SKM-1 (cell line): ENCODE data around the gene PRKCB.
"Not testable (repeated sequence)": the region's sequence is repeated elsewhere in the genome, so short reads cannot be mapped to it uniquely, and the experiment has no call there.

ENCODE experiments used
- DNase-seq: peaks from one replicate; lab custom pipeline; 2025; ENCODE audit not compliant: unreplicated experiment; lab: John Stamatoyannopoulos, UW

Gene PRKCB

GRCh38 chr16:24075931-24076716 is 240.3 kb downstream of the PRKCB start:
- no peak for DNase-seq

GRCh38 chr16:24077292-24077691 is 241.5 kb downstream of the PRKCB start:
- DNase-seq: no peak

DNA sequence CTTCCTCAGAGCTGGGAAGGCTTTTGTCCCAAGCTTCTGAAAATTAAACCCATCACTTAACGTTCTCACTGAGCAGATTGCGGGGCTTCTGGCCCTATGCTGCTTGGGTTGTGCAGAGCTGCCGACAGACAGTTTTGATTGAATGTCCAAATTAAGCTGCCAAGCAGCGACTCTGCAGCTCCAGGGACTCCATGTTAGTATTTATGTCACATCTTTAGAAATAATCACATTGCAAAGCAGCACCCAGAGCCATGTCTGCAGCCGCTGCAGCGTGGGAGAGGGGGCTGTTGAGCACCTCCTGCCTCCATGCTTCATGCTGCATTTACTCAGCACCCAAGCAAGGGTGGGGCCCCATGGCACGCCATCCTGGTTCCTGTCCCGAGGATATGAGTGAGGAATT is 242.2 kb downstream of the PRKCB start:
- no peak for DNase-seq

GRCh38 chr16:24085666-24086065 is 249.9 kb downstream of the PRKCB start:
- no peak for DNase-seq

DNA sequence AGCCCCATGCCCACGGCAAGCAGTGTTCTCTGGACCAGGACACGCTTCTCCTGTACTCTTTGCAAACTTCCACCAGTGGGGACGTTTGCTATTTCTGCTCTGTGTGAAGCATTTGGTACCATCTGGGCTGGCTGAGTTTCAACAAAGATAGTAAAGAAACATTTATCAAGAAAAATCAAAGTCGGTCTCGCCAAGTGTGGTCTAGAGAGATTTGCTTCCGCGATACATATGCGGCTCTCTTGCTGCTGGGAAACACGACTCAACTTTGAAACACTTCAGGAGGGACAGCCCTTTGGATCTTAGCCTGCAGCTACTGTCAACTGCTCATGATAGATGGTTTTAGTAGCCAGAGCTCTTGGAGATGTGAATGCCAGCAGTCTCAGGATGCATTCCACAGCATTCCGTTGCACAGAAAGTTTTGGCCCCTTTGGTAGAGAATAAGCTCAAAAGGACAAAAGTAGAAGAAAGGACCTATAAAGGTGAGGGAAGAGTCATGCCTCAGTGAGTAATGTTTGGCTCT is 252.2 kb downstream of the PRKCB start:
- no peak for DNase-seq

GRCh38 chr16:24088767-24089166 is 253.0 kb downstream of the PRKCB start:
- DNase-seq: no peak

DNA sequence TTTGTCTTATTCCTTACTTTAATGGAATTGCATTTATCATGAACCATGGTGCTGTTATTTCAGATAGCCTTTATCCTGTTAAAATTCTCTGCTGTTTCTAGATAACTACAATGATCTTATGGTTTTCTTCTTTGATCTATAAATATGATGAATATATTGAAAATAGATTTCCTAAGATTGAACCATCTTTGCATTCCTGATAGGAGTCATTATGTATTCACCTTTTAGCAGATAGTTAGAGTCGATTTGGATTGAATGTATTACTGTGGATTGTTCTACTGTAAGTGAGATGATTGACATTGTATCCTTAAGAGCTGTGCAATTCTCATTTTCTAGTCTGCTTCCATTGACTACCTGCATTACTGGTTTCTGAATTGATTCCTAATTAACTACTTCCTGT is 255.3 kb downstream of the PRKCB start:
- DNase-seq: no peak

- DNase-seq: no peak
Observed at GRCh38 chr16:24093049-24093448, 257.3 kb downstream of the PRKCB start.

DNA sequence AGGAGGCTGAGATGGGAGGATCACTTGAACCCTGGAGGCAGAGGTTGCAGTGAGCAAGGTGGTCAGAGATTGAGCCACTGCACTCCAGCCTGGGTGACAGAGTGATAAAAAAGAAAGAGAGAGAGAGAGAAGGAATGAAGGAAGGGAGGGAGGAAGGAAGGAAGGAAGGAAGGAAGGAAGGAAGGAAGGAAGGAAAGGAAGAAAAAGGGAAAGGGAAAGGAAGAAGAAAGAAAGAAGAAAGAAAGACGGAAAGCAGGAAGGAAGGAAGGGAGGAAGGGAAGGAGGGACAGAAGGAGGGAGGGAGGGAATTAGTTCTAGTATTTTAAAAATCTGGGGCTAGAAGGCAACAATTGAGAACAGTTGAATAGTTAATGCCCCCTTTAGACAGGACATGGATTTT is 258.9 kb downstream of the PRKCB start:
- DNase-seq: no peak

- DNase-seq: no peak
Observed at GRCh38 chr16:24098896-24099295, 263.1 kb downstream of the PRKCB start.

GRCh38 chr16:24101431-24101830 is 265.6 kb downstream of the PRKCB start:
- DNase-seq: no peak

DNA sequence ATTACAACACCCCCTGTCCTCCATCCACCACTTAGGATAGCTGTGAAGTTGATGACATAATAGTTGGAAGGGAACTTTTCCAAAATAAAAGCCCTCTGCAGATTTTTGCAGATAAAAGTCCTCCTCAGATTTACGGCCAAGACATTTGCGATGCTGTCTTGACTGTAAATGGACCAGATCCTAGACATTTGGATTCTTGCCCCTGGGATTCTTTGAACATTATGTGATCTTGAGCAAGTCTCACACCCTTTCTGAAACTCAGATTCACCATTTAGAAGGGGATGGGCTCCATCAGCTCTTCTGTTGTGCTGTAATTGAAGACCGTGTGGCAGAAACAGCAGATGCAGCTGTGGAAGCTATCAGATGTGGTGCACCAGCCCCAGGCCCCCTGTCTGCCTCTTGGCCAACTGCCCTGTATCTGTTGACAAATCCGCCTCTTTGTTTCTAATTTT is 266.5 kb downstream of the PRKCB start:
- DNase-seq: no peak

DNA sequence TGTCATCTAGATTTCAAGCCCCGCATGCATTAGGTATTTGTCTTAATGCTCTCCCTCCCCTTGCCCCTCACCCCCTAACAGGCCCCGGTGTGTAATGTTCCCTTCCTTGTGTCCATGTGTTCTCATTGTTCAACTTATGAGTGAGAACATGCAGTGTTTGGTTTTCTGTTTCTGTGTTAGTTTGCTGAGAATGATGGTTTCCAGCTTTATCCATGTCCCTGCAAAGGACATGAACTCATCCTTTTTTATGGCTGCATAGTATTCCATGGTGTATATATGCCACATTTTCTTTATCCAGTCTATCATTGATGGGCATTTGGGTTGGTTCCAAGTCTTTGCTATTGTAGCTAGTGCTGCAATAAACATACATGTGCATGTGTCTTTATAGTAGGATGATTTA is 269.7 kb downstream of the PRKCB start:
- DNase-seq: not testable (repeated sequence)

- not testable (repeated sequence) for DNase-seq
Observed at GRCh38 chr16:24108090-24108489, 272.3 kb downstream of the PRKCB start.

DNA sequence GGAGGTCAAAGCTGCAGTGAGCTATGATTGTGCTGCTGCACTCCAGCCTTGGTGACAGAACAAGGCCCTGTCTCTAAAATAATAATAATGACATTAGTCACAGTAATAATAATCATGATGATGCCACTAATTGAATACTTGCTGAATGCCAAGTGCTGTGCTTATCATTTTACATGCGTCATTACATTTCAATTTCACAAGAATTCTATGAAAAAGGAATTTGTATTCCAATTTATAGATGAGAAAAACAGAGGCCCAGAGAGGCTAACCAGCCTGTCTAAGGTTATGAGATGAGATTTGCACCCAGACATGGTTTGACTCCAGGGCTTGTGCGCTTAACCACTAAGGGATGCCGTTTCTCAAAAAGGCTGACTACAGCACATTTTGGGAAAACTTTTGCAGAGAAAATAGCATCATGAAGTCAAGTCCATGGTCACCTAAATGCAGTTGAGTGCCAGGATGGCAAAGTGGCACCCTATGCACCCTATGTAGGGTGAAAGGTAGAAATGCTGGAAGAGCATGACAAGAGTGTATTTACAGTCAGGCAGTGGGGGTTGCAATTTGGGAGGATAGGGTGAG is 276.0 kb downstream of the PRKCB start:
- no peak for DNase-seq

DNA sequence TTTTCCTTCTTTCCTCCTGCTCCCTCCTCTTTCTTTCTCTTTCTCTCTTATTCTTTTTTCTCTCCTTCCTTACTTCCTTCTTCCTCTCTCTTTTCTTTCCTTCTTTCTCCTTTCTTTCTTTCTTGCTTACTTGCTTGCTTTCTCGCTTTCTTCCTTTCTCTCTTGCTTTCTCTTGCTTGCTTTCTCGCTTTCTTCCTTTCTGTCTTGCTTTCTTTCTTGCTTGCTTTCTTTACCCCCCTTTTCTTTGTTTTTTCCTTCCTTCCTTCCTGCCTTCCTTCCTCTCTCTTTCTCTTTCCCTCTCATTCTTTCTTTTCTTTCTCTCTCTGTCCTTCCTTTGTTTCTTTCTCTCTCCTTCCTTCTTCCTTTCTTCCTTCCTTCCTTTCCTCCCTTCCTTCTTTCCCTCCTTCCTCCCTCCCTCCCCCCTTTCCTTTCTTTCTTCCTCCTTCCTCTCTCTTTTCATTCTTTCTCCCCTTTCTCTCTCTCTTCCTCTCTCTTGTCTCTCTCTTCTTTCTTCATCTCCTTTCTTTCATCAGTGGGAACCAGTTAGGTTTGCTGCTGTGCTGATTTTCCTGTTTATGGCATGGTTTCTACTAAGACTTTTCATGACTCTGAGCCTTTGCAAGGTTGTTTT is 277.4 kb downstream of the PRKCB start:
- DNase-seq: no peak

DNA sequence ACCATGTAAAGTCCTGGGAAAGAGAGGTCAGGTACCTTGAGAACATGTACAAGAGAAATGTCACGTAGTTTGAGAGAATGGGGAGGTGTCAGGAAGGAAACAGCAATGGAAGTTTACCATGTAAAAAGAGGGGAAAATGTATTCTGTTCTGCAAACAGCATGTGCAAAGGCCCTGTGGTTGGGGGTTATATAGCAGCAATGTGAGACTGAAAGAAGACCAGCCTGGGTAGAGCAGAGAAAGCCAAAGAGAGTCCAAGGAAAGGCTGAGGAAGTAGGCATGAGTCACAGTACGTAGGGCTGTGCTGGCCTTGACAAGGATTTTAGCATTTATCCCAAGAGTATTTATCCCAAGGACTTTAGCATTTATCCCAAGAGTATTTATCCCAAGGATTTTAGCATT is 279.1 kb downstream of the PRKCB start:
- DNase-seq: no peak

DNA sequence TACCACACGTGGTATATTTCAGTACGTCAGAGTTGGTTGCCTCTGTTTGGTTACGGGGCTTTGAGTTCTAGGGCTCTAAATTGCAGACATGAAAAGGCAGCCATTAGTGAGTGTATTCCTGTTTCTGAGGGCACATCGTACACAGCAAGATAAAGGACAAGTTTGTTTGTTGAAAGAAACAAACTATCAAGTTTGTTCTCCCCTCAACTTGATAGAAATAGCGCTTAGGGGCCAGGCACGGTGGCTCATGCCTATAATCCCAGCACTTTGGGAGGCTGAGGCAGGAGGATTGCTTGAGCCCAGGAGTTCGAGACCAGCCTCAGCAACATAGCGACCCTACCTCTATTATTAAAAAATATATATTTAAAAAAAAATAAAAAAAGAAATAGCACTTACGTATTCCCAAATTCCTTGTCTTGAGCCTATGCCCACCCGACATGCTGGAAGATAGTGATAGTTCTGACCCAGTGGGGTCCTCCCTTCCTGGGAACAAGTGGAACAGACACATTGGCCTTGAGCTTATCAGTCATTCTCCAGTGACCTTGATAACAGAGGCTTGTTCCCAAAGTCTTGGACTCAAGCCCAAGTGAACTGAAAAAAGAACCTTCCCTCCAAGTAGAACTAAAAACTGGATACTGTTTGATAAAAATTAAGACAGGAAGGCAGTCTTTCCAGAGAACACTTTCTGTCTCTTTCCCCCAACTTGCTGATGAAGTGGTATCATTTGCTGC is 280.4 kb downstream of the PRKCB start:
- no peak for DNase-seq

DNA sequence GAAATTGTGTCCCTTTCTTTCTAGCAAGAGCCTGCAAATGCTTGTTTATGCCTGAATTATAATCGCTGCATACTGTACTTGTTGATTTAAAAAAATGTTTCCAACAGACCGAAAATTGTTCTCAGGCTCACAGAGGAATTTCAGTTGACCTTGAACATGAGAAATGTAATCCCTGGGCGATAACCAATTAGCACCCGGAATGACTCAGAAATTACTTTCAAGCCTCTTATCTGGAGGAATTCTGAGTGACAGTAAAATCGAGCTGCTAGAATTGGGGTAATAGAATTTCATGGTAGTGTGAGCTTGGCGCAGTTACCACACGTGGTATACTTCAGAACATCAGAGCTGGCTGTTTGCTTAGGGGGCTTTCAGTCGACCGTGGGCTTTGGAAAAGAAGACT is 281.2 kb downstream of the PRKCB start:
- no peak for DNase-seq

- DNase-seq: no peak
Observed at GRCh38 chr16:24117680-24118079, 281.9 kb downstream of the PRKCB start.

DNA sequence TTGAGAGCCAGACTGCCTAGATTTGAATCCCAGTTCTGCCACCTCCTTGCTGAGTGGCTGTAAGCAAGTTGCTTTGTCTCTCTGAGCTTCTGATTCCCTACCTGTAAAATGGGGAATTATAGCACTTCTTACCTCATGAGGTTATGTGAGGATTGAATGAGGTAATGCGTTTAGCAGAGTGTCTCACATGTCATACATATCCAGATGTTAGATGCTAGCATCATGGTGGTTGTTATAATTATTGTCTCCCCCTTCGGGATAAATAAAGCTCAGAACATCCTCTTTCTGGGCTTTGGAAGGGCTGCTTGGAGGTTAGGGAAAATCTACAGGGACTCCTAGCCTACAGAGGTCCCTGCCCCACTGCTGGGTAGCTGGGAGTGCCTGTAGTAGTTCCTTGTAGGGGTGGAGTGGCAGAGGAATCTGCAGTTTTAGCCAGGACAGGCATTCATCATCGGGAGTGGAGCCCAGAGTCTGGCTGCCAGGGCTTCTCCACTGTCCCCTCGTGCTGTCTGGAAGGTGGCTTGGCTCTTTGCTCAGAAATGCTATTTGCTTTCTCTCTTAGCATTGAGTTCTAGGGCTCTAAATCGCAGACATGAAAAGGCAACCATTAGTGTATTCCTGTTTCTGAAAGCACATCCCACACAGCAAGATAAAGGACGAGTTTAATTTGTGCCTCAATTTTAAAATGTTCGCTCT is 282.5 kb downstream of the PRKCB start:
- no peak for DNase-seq
